NCI-H1105 treated with DMSO at 0.1 percent for 48 hours (cell line): Measurements from ENCODE around the gene SSRP1.
"Not testable (repeated sequence)": the region's sequence is repeated elsewhere in the genome, so short reads cannot be mapped to it uniquely, and the experiment has no call there.

Source experiments
- DNase-seq: peaks from one replicate; lab custom pipeline; 2025; lab: John Stamatoyannopoulos, UW

Gene SSRP1

DNA sequence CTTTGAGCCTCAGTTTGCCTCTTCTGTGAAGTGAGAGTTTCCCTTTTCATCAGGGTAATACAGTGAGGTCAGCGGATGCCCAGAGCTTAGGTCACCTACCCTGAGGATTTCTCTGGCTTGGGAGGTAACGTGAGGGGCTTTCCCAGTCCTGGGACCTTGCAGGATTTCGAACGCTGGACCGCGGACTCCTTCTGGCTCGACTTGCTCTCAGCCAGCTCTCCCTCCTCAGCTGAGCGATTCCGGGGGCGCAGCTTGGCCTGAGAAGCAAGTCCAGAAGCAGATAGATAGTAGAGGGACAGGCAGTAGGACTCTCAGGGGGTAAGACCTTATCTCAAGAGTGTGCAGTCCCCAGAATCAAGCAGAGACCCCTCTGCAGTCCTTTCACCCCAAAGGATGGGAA, 34.9 kb downstream of the SSRP1 start:
- DNase-seq: no peak

DNA sequence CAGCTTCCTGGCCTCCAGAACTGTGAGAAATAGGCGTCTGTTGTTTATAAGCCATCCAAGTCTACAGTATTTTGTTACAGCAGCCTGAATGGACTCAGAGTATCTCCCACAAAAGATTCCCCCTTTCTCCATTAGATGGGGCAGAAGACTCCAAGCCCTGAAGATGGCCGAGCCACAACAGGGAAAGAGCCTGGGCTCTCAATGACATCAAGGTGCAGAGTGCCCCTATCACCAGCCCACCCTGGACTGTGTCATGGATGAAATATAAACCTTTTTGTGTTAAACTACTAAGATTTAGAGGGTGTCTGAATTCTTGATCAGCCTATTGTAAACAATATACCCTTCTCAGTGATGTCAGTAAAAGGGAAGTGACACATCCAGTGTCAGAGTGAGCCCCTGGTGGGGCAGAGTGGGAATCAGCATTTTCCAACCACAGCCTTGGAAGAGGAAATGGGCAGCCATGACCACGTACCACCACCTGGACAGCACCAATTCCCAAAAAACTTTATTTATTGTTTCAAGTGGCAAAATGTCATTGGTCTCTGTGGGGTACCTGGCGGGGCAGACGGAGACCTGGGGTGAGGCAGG, 36.4 kb downstream of the SSRP1 start:
- DNase-seq: no peak

DNA sequence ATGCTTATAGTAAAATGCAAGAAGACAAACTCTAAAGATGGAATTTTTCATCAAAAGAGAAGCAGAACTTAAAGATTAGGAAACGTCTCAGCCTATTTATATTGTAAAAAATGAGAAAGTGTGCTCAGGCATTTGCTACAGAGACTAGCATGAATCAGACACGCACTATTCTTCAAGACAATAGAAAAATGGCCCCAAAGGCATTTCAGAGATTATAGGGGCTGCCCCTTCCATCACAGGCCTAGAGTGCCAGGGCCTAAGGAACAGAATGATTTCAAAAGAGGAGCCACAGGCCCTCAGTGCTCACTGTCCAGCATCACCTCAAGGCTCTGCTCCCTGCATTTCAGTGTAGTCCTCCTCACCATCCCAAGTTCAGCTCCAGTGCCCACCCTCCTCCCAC, 38.5 kb downstream of the SSRP1 start:
- DNase-seq: no peak

DNA sequence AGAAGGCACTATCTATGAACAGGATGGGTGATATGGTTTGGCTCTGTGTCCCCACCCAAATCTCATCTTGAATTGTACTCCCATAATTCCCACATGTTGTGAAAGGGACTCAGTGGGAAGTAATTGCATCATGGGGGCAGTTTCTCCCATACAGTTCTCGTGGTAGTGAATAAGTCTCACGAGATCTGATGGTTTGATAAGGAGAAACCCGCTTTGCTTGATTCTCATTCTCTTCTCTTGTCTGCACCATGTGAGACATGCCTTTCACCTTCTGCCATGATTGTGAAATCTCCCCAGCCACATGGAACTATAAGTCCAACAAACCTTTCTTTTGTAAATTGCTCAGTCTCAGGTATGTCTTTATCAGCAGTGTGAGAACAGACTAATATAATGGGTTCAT, 39.5 kb downstream of the SSRP1 start:
- not testable (repeated sequence) for DNase-seq

DNA sequence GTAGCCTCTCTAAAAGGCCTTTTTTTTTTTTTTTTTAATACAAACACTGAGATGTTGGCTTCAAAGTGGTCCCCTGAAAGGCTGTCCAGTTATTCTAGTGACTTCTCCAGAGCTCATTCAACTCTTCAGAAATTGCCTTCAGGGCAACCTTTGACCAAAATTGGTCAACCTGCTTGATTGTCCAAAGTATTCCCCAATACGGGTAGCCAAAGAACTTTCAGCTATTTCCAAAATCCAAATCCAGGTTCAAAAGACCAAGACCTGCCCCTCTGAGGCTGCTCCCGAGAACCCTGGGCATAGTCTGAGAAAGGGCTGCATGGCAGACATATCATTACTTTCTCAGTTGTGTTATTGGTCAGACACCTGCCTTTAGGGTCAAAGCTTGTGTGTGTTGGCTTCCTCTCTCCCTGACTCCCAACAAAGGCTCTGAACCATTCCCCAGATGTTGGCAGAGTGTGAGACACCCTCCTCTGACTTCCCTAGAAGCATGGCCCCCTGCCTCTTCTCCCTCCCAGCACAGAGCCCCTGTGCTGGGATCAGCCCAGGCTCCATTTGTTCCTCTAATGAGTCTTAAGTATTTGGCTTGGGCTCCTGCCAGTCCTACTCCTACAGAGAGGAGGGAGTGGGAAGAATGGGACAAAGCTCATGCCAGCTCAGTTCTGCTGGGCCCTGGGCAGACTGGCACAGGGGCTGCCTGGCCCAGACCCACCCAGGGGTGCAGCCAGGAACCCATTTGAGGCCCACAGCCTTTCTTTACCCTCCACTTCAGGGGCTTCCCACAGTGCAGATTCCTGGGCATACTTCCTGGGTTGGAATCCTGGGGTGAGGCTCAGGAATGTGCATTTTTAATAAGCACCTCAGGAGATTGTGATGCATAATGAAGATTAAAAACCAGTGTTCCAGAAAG, 41.2 kb downstream of the SSRP1 start:
- DNase-seq: peak; percentile 80

DNA sequence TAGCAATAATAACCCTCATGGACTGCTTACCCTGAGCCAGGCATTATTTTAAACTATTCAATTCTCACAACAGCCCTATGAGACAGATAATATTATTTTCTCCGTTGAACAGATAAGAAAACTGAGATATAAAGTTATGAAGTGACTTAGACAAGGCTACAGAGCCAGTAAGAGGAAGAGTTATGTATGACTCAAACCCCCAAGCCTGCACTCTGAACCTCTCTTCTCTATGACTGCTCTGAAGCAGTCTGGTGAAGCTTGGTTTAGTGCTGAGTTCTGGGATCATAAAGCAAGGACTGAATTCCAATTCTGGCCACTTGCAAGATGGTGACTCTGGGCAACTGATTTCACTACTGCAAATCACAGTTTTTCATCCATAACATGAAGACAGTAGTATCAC, 45.4 kb downstream of the SSRP1 start:
- DNase-seq: no peak

DNA sequence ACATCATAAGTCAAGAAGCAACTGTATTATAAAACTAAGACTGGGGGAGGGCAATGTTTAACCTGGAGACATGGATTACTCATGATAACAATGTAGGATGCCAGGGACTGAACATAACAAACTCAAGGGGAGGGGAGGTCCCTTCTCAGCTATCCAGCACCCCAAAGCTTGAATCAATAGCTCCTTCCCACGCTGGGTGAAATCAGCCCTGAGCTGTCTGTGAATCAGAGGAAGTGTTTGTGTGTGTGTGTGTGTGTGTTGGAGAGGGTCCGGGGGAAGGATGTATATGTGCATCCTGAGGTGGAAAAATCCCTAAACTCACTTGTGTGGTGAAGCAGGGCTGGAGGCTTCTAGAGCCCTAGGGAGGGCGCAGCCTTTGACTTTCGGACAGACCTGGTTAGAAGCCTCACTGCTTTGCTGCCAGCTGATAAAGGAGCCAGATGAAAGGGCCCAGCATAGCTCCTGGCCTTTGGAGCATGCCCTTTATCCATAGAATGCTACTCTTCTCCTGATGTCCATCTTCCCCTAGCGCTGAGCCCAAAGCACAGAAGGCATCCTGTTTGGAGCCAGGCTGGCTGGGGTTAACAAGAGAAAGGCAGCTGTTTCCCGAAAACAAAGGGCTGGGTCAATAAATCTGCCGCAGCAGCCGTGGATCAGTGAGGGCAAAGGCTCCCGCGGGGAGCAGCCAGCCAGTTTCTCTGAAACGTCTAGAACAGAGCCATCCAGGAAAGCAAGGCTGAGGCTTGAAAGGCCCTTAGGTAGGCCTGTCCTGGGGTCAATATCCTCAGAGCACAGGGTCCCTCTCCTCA, 46.7 kb downstream of the SSRP1 start:
- DNase-seq: peak; percentile 64

DNA sequence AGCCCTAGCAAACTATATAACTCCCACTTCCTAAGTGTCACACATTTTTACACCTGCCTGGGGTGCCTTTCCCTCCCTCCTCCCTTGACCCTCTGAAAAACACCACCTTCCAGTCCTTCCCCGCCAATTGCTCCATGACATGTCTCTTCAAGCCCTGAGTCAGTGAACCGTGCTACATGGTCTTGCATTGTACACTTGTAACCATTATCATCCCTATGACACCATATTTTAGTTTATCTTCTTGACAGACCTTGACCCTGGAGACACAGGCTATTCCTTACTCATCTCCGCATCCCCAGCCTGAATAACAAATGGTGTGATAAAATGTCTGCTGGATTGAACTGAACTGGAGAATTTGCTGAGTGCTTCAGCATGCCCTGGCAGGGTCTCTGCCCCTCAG, 47.8 kb downstream of the SSRP1 start:
- DNase-seq: peak; percentile 49

DNA sequence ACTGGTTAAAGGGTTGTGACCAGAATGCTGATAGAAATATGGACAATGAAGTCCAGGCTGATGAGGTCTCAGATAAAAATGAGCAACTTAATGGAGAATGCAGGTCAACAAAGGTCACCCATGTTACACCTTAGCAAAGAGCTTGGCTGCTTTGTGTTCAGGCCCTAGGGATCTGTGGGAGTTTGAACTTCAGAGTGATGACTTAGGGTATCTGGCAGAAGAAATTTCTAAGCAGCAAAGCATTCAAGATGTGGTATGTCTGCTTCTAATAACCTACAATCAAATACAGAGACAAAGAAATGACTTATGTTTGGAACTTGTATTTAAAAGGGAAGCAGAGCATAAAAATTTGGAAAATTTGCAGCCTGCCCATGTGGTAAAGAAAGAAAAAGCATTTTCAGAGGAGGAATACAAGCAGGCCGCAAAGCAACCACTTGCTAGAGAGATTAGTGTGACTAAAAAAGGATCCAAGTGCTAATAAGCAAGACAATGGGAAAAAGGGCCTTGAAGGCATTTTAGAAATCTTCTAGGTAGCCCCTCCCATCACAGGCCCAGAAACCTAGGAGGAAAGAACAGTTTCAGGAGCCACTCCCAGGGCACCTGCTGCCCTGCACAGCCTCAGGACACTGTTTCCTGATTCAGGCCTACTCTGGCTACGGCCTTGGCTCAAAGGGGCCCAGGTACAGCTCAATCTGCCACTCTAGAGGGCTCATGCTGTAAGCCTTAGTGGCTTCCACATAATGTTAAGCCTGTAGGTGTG, 52.3 kb downstream of the SSRP1 start:
- DNase-seq: no peak

DNA sequence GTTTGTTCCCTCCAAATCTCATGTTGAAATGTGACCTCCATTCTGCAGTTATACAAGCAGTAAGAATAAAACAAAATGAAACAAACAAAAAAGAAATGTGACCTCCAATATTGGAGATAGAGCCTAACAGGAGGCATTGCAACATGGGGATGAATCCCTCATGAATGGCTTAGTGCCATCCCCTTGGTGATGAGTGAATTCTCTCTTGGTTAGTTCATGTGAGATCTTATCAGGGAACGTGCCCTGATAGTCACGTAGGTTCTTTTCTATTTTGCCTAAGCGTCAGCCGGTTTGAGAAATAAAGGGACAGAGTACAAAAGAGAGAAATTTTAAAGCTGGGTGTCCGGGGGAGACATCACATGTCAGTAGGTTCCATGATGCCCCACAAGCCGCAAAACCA, 54.1 kb downstream of the SSRP1 start:
- not testable (repeated sequence) for DNase-seq

DNA sequence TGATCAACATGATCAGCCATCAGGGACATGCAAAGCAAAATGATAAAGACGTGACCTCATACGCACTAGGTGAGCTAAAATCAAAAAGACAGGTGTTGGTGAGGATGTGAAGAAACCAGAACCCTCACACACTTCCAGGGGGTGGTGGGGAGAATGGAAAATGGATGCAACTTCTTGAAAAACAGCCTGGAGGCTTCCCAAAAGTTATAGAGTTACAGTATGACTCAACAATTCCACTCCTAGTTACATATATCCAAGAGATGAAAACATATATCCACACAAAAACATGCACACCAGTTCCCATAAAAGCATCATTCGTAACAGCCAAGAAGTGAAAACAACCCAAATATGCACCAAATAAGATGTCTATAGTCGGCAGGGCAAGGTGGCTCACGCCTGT, 56.6 kb downstream of the SSRP1 start:
- no peak for DNase-seq

DNA sequence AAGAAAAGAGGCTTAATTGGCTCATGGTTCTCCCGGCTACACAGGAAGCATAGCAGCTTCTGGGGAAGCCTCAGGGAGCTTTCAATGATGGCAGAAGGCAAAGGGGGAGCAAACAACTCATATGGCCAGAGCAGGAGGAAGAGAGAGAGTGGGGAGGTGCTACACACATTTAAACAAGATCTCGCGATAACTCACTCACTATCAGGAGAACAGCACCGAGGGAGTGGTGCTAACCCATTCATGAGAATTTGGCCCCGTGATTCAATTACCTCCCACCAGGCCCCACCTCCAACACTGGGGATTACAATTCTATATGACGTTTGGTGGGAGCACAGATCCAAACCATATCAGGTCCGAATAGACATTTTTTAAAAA, 57.0 kb downstream of the SSRP1 start:
- no peak for DNase-seq

DNA sequence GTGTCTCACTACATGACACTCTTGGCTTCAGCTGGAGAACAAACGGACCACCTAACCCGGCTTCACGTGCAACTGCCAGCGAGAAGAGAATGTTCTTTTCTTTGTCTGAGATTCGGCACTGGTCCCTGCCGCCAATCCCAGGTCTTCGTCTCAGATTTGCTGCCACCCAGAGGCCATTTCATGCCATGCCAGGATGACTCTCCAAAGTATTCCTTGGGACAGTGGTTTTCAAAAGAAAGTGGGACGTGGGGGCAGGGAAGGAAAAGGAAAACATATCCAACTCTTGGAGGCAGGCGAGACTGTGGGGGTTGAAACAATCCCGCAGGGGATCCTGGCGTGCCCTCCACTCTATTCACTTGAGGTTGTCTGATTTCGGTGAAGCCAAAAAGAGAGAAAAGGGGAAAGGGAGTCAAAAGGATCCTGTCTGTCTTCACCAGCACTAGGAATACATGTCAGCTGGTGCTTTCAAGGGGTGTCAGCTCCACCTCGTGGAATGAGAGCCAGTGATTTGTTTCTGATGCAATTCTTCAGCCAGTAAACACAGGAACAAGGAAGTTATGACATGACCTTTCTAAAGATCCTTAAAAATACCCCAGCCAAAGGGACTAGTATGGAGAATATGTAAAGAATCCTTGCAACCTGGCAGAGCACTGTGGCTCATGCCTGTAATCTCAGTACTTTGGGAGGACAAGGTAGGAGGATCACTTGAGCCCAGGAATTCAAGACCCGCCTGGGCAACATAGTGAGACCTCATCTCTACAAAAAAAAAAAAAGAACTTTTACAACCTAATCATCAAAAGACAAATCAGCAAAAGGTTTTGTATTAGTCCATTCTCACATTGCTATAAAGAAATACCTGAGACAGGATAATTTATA, 57.6 kb downstream of the SSRP1 start:
- peak; percentile 71 for DNase-seq

DNA sequence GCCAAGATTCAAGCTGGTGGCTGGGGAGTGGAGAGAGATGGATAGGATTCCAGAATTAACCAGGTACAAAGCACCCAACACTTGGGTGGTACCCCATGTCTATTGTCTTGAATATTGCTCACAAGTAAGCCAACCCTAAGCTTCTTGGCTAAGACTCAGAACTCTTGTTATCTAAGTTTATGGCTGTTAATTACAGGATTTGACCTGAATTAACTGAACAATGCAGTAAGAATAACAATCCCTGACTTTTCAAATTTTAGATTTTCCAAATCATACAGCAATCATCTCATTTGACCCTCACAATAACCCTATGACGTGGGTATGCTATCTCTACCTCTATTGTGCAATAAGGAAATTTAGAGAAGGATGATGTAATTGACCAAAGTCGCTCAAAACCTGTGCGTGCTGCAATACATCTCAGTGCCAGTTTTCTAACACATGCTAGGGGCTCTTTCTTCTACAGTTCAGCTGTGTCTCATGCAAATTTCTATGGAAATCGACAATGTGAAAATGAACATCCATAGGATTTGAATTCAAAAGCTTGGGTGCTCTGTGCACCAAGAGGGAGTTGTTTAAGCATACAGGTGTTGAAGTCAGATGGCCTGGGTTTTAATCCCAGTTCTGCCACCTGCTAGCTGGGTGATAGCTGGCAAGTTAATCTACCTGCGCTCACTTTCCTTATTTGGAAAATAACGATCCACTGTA, 58.6 kb downstream of the SSRP1 start:
- DNase-seq: peak; percentile 29

DNA sequence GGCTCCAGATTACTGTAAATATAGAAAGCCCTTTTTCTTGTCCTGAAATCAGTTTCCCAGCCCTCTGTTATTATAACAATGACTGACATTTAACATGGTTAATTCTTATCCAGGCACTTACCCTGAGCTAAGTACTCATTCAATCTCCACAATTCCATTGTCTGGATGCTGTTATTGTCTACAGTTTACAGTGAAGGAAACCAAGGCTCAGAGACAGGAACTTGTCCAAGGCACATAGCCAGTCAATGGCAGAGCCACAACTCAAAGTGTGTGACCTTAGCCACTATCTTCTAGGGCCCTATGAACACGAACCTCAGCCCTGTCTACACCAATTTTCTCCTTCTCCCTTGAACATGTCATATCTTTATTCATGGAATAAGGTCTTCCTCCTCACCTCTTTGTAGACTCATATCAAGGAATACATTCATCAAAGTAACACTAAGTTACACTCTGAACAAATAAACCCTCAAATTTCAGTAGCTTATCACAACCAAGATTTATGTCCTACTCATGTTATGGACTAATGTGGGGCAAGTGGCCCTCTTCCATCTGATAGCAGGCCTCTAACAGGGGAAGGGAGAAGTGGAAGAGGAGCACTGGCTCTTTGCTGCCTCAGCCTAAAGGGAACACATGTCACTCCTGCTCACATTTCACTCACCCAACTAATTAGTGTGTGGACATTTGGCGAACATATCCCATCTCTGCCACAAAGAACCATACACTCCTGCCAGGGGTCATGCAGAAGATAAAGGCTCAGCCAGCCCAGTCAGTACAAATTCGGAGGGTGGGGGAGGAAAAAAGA, 59.3 kb downstream of the SSRP1 start:
- DNase-seq: no peak
